ENCODE measurements around the gene MEN1.
"Not testable (repeated sequence)": the region's sequence is repeated elsewhere in the genome, so short reads cannot be mapped to it uniquely, and the experiment has no call there.

The MEN1 gene

GRCh38 chr11:64834031-64834722, 23.8 kb upstream of the MEN1 start:
- DNase-seq (ENCODE audit: low read depth in 2 of 3, low spot score in 1 of 3), result no peak

- DNase-seq (ENCODE audit: low read depth in 2 of 3, low spot score in 1 of 3), result no peak
Observed at GRCh38 chr11:64833509-64833908, 23.2 kb upstream of the MEN1 start.

- no peak for DNase-seq (ENCODE audit: low read depth in 2 of 3, low spot score in 1 of 3)
Observed at GRCh38 chr11:64833198-64833502, 22.8 kb upstream of the MEN1 start.

GRCh38 chr11:64832467-64833197, 22.3 kb upstream of the MEN1 start:
- no peak for DNase-seq (ENCODE audit: low read depth in 2 of 3, low spot score in 1 of 3)

- no peak for DNase-seq (ENCODE audit: low read depth in 2 of 3, low spot score in 1 of 3)
Observed at GRCh38 chr11:64831411-64831891, 21.1 kb upstream of the MEN1 start.

GRCh38 chr11:64829536-64830251, 19.3 kb upstream of the MEN1 start:
- DNase-seq (ENCODE audit: low read depth in 2 of 3, low spot score in 1 of 3), result no peak

- DNase-seq (ENCODE audit: low read depth in 2 of 3, low spot score in 1 of 3), result no peak
Observed at GRCh38 chr11:64827451-64827839, 17.1 kb upstream of the MEN1 start.

- DNase-seq (ENCODE audit: low read depth in 2 of 3, low spot score in 1 of 3), result no peak
Observed at GRCh38 chr11:64826578-64827450, 16.5 kb upstream of the MEN1 start.

- no peak for DNase-seq (ENCODE audit: low read depth in 2 of 3, low spot score in 1 of 3)
Observed at GRCh38 chr11:64826062-64826461, 15.7 kb upstream of the MEN1 start.

GRCh38 chr11:64823568-64824119, 13.3 kb upstream of the MEN1 start:
- DNase-seq (ENCODE audit: low read depth in 2 of 3, low spot score in 1 of 3), result no peak

GRCh38 chr11:64817476-64817875, 7.1 kb upstream of the MEN1 start:
- DNase-seq (ENCODE audit: low read depth in 2 of 3, low spot score in 1 of 3), result no peak

GRCh38 chr11:64815433-64815832, 5.1 kb upstream of the MEN1 start:
- DNase-seq (ENCODE audit: low read depth in 2 of 3, low spot score in 1 of 3), result not testable (repeated sequence)

- no peak for DNase-seq (ENCODE audit: low read depth in 2 of 3, low spot score in 1 of 3)
Observed at GRCh38 chr11:64814712-64815187, 4.4 kb upstream of the MEN1 start.

- DNase-seq (ENCODE audit: low read depth in 2 of 3, low spot score in 1 of 3), result no peak
Observed at GRCh38 chr11:64813826-64814225, 3.5 kb upstream of the MEN1 start.

- DNase-seq (ENCODE audit: low read depth in 2 of 3, low spot score in 1 of 3), result no peak
Observed at GRCh38 chr11:64810891-64811272, 531 bp upstream of the MEN1 start.

GRCh38 chr11:64809781-64810241, 540 bp downstream of the MEN1 start:
- peak in 1 of 3 donors; percentile 9 for DNase-seq (ENCODE audit: low read depth in 2 of 3, low spot score in 1 of 3)

GRCh38 chr11:64805481-64805880, 4.9 kb downstream of the MEN1 start:
- no peak for DNase-seq (ENCODE audit: low read depth in 2 of 3, low spot score in 1 of 3)

- DNase-seq (ENCODE audit: low read depth in 2 of 3, low spot score in 1 of 3), result no peak
Observed at GRCh38 chr11:64804346-64805210, 5.8 kb downstream of the MEN1 start.

- DNase-seq (ENCODE audit: low read depth in 2 of 3, low spot score in 1 of 3), result no peak
Observed at GRCh38 chr11:64803846-64804345, 6.5 kb downstream of the MEN1 start.
